Measurements from ENCODE around the gene ZNF346.
"Not testable (repeated sequence)": the region's sequence is repeated elsewhere in the genome, so short reads cannot be mapped to it uniquely, and the experiment has no call there.

The ZNF346 gene

DNA sequence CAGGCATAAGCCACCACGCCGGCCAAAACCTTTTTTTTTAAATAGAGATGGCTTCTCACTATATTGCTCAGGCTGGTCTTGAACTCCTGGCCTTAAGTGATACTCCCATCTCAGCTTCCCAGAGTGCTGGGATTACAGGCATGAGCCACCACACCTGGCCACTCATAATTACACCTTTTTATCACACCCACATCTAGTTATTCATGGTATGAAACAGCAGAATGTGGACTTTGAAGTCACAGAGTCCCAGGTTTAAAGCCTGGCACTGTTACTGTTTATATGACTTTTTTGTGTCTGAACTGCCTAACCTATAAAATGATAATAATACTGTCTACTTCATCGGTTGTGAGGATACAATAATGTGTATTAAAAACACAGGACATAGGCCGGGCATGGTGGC, 23.1 kb downstream of the ZNF346 start:
- Histone ChIP-seq H3K27ac (ENCODE audit: extremely low read depth, low read depth, low read length) (no peak overlapping the region), H3K4me3 (ENCODE audit: low read depth, low read length) (no peak overlapping the region), H3K9me3 (ENCODE audit: control insufficient read depth, insufficient read depth, low read depth, low read length) (no peaks in the 10 kb centered on the region), H3K36me3 (ENCODE audit: control insufficient read depth in 2 of 2, insufficient read depth in 1 of 2, low read length in 2 of 2) (peaks cover 67 to 89% of the 10 kb centered on the region in 2 experiments), H3K4me1 (ENCODE audit: control insufficient read depth, insufficient read depth, low read length) (no peaks in the 10 kb centered on the region)
- POLR2A ChIA-PET = no interaction called here
- CTCF ChIA-PET = interaction anchor here (1.0 to 1.6 kb wide), 2 partner anchors 26 to 237 kb away, joined by 7 to 10 read pairs; no protein-coding TSS in a partner anchor
- TF ChIP-seq ZNF174 (tag by site-specific recombination; IDR thresholded peaks at IDR 0.05) (no peak), ZSCAN23 (tag by site-specific recombination; IDR thresholded peaks at IDR 0.05) (no peak)

DNA sequence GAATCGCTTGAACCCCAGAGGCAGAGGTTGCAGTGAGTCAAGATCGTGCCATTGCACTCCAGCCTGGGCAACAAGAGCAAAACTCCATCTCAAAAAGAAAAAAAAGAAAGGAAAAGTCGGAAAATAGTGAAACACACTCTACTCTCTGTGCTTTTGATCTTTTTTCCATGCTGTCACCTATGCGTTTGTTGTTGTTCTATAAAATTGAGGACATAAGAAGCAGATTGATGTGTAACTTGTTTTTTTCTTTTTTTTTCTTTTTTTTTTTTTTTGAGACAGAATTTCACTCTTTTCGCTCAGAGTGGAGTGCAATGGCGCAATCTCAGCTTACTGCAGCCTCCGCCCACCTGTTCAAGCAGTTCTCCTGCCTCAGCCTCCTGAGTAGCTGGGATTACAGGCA, 26.0 kb downstream of the ZNF346 start:
- H3K36me3 ChIP-seq (ENCODE audit: control insufficient read depth in 2 of 2, insufficient read depth in 1 of 2, low read length in 2 of 2) = peaks cover 59 to 84% of the 10 kb centered on the region in 2 experiments
- TF ChIP-seq, protein P1, sequence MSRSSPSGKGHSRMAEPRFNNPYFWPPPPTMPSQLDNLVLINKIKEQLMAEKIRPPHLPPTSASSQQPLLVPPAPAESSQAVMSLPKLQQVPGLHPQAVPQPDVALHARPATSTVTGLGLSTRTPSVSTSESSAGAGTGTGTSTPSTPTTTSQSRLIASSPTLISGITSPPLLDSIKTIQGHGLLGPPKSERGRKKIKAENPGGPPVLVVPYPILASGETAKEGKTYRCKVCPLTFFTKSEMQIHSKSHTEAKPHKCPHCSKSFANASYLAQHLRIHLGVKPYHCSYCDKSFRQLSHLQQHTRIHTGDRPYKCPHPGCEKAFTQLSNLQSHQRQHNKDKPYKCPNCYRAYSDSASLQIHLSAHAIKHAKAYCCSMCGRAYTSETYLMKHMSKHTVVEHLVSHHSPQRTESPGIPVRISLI (tag by site-specific recombination; IDR thresholded peaks at IDR 0.05) = peak; percentile 59; the same call in 1 of the 2 replicates
- peak; percentile 66 for TF ChIP-seq PRDM1 (tag by site-specific recombination; IDR thresholded peaks at IDR 0.05)
- H3K9me3 ChIP-seq (ENCODE audit: control insufficient read depth, insufficient read depth, low read depth, low read length); H3K27ac ChIP-seq (ENCODE audit: extremely low read depth, low read depth, low read length); H3K4me1 ChIP-seq (ENCODE audit: control insufficient read depth, insufficient read depth, low read length); H3K4me3 ChIP-seq (ENCODE audit: low read depth, low read length); POLR2A ChIA-PET: not testable (repeated sequence)
- CTCF ChIA-PET = interaction anchor here (1.1 kb wide), 1 partner anchor 37 kb away, joined by 3 read pairs; no protein-coding TSS in a partner anchor

DNA sequence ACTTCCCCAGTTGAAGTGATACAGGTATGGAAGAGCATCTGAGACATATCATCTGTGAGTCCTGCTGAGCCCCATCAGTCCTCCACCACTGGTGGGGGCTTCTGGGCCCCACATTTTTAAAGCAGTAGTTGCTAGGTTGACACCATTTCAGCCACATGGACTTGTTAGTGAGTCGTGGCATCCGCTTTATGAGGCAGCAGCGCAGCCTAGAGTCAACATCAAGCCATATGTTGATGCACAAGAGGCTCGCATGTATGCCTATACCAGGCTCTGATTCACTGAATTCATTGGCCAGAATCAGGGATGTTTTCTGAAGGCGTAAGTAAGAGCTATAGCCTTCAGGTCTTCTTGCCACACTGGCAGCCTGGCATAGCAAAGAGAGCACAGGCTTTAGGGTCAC, 26.8 kb downstream of the ZNF346 start:
- no peak for TF ChIP-seq ZNF423 (tag by site-specific recombination; IDR thresholded peaks at IDR 0.05)
- TF ChIP-seq, protein P2, sequence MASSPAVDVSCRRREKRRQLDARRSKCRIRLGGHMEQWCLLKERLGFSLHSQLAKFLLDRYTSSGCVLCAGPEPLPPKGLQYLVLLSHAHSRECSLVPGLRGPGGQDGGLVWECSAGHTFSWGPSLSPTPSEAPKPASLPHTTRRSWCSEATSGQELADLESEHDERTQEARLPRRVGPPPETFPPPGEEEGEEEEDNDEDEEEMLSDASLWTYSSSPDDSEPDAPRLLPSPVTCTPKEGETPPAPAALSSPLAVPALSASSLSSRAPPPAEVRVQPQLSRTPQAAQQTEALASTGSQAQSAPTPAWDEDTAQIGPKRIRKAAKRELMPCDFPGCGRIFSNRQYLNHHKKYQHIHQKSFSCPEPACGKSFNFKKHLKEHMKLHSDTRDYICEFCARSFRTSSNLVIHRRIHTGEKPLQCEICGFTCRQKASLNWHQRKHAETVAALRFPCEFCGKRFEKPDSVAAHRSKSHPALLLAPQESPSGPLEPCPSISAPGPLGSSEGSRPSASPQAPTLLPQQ (tag by site-specific recombination; IDR thresholded peaks at IDR 0.05) = peak; percentile 59; the same call in 1 of the 2 replicates
- Histone ChIP-seq H3K27ac (ENCODE audit: extremely low read depth, low read depth, low read length) (no peak overlapping the region), H3K36me3 (ENCODE audit: control insufficient read depth in 2 of 2, insufficient read depth in 1 of 2, low read length in 2 of 2) (peaks cover 63 to 82% of the 10 kb centered on the region in 2 experiments), H3K4me1 (ENCODE audit: control insufficient read depth, insufficient read depth, low read length) (no peaks in the 10 kb centered on the region), H3K9me3 (ENCODE audit: control insufficient read depth, insufficient read depth, low read depth, low read length) (no peaks in the 10 kb centered on the region), H3K4me3 (ENCODE audit: low read depth, low read length) (no peak overlapping the region)
- CTCF ChIA-PET = no interaction called here
- POLR2A ChIA-PET = no interaction called here

DNA sequence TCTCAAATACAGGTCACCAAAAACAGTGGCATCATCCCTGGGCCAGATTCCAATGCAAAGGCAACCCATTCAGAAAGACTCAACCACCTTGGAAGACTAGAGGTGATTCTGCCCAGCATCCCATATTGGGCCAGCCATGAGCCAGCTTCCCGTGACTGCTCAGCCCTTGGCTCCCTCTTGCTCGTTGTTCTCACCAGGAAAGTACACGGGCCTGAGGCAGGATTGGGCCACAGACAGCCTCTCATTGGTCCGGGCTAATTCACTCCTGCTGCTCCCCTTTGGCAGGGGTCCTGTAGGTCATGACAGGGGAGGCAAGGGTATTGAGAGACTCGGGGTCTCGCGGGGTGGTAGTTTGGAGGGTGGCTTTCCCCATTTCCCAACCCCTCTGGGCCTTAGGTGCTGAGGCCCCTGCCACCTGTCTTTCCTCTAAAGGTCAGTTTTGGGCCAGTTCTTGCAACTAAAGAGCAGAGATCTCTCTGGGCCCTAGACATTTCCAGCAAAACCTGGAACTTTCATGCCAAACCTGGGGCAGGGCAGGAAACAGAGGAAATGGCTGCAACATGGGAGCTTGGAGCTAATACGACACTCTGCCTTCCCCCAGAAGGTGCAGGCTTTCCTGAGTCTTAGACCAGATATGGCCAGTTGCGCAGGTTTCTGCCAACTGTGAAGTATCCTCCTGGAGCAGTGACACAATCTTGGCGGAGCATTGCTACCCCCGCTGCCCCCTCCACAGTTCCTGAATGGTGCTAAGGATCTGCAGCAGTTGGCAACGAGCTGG, 42.2 kb downstream of the ZNF346 start:
- no peaks in the 10 kb centered on the region for H3K9me3 ChIP-seq (ENCODE audit: control insufficient read depth, insufficient read depth, low read depth, low read length)
- POLR2A ChIA-PET = interaction anchor here (0.6 kb wide), 1 partner anchor 293 kb away, joined by 3 read pairs; no protein-coding TSS in a partner anchor
- H3K36me3 ChIP-seq (ENCODE audit: control insufficient read depth in 2 of 2, insufficient read depth in 1 of 2, low read length in 2 of 2) = peaks cover 14 to 64% of the 10 kb centered on the region in 2 experiments
- no peak for TF ChIP-seq ZBTB1 (tag by site-specific recombination; IDR thresholded peaks at IDR 0.05)
- H3K4me1 ChIP-seq (ENCODE audit: control insufficient read depth, insufficient read depth, low read length) = no peaks in the 10 kb centered on the region
- CTCF ChIA-PET = interaction anchor here (0.5 to 1.0 kb wide), 3 partner anchors 48 to 404 kb away, joined by 3 to 6 read pairs (median 3); no protein-coding TSS in a partner anchor
- no peak overlapping the region for H3K27ac ChIP-seq (ENCODE audit: extremely low read depth, low read depth, low read length)
- H3K4me3 ChIP-seq (ENCODE audit: low read depth, low read length) = no peak overlapping the region

DNA sequence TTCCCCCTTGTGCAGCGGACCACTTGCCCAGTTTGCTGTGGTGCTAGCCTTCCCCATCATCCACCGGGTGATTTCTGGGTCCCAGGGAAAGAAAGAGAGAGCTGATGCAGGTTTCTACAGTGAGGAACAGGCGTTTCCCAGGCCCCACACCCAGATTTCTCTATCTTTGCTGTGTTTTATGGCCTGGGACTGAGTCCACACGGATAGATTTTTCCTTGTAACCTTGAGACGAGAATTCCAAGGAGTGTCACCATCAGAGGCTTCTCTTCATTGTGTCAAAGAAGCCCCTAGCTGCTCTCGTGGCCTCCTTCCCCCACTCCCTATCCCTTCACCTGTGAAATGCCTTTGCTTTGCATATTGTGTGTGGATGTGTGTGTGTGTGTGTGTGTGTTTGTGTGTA, 43.0 kb downstream of the ZNF346 start:
- POLR2A ChIA-PET = no interaction called here

More for the DNA sequence above, 43.0 kb downstream of the ZNF346 start:
- Histone ChIP-seq H3K9me3 (ENCODE audit: control insufficient read depth, insufficient read depth, low read depth, low read length) (no peaks in the 10 kb centered on the region), H3K27ac (ENCODE audit: extremely low read depth, low read depth, low read length) (no peak overlapping the region), H3K36me3 (ENCODE audit: control insufficient read depth in 2 of 2, insufficient read depth in 1 of 2, low read length in 2 of 2) (peaks cover 14 to 60% of the 10 kb centered on the region in 2 experiments), H3K4me3 (ENCODE audit: low read depth, low read length) (no peak overlapping the region), H3K4me1 (ENCODE audit: control insufficient read depth, insufficient read depth, low read length) (no peaks in the 10 kb centered on the region)
- TF ChIP-seq ZNF530 (tag by site-specific recombination; IDR thresholded peaks at IDR 0.05; ENCODE audit: low read depth) = no peak
- TF ChIP-seq ZNF555 (tag by site-specific recombination; conservative IDR thresholded peaks at IDR 0.05) = no peak
- no peak for TF ChIP-seq ZNF221 (tag by site-specific recombination; IDR thresholded peaks at IDR 0.05; ENCODE audit: borderline replicate concordance)
- no peak for TF ChIP-seq WT1 (tag by site-specific recombination; IDR thresholded peaks at IDR 0.05)
- TF ChIP-seq, protein P3, sequence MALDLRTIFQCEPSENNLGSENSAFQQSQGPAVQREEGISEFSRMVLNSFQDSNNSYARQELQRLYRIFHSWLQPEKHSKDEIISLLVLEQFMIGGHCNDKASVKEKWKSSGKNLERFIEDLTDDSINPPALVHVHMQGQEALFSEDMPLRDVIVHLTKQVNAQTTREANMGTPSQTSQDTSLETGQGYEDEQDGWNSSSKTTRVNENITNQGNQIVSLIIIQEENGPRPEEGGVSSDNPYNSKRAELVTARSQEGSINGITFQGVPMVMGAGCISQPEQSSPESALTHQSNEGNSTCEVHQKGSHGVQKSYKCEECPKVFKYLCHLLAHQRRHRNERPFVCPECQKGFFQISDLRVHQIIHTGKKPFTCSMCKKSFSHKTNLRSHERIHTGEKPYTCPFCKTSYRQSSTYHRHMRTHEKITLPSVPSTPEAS (tag by site-specific recombination; IDR thresholded peaks at IDR 0.05) = peak; percentile 89
- CTCF ChIA-PET = no interaction called here

All from HEK293 (cell line).